Urinary bladder (tissue), 4 donors: Measurements from ENCODE around the gene TMEM168. TPM values are rescaled to one million over a fixed set of nuclear protein-coding genes. Genes with fewer than 3 reads are reported as not detected.
A peak's percentile ranks its signal among the peaks of the same experiment; 100 is the strongest.
"Not testable (repeated sequence)": the region's sequence is repeated elsewhere in the genome, so short reads cannot be mapped to it uniquely, and the experiment has no call there.

Experiments used
- DNase-seq: peaks from one replicate; pipeline ENCODE4 v3.0.0-alpha.2; 2015; ENCODE audit errors: extremely low spot score
- H3K27ac ChIP-seq: one replicate; pipeline ENCODE4 v1.5.1; 2013; ENCODE audit warnings: low read depth, mild to moderate bottlenecking, moderate library complexity
- H3K36me3 ChIP-seq: one replicate; pipeline ENCODE4 v1.6.1; 2013; ENCODE audit warnings: mild to moderate bottlenecking, moderate library complexity; ENCODE audit not compliant: insufficient read depth
- H3K4me1 ChIP-seq: one replicate; pipeline ENCODE4 v1.6.1; 2013; ENCODE audit warnings: mild to moderate bottlenecking, moderate library complexity; ENCODE audit not compliant: insufficient read depth
- H3K4me3 ChIP-seq: one replicate; pipeline ENCODE4 v1.5.1; 2013; ENCODE audit warnings: low read depth, low read length
- WGBS: extraction: QIAGEN DNeasy Blood & Tissue Kit; methylation state at CpG from one replicate; pipeline ENCODE4 v1.1.7; 2013; 5-methylcytosine and 5-hydroxymethylcytosine counted together
- polyA plus RNA-seq: library from polyadenylated mRNA; stranded (reverse); fragments of 200-250 nt; gene quantifications from one replicate; pipeline ENCODE4 v1.2.3, GENCODE V29; 2013
- total RNA-seq: library from RNA; depleted of rRNA; stranded (reverse); fragments of >200 nt; gene quantifications from one replicate; pipeline ENCODE4 v1.2.3, GENCODE V29; 2014
- donor health status: healthy with polysubstance abuse.
- donor health status: healthy.

TMEM168 gene, protein sequence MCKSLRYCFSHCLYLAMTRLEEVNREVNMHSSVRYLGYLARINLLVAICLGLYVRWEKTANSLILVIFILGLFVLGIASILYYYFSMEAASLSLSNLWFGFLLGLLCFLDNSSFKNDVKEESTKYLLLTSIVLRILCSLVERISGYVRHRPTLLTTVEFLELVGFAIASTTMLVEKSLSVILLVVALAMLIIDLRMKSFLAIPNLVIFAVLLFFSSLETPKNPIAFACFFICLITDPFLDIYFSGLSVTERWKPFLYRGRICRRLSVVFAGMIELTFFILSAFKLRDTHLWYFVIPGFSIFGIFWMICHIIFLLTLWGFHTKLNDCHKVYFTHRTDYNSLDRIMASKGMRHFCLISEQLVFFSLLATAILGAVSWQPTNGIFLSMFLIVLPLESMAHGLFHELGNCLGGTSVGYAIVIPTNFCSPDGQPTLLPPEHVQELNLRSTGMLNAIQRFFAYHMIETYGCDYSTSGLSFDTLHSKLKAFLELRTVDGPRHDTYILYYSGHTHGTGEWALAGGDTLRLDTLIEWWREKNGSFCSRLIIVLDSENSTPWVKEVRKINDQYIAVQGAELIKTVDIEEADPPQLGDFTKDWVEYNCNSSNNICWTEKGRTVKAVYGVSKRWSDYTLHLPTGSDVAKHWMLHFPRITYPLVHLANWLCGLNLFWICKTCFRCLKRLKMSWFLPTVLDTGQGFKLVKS
- total RNA-seq (84.2 TPM), polyA plus RNA-seq (16.4 TPM)

DNA sequence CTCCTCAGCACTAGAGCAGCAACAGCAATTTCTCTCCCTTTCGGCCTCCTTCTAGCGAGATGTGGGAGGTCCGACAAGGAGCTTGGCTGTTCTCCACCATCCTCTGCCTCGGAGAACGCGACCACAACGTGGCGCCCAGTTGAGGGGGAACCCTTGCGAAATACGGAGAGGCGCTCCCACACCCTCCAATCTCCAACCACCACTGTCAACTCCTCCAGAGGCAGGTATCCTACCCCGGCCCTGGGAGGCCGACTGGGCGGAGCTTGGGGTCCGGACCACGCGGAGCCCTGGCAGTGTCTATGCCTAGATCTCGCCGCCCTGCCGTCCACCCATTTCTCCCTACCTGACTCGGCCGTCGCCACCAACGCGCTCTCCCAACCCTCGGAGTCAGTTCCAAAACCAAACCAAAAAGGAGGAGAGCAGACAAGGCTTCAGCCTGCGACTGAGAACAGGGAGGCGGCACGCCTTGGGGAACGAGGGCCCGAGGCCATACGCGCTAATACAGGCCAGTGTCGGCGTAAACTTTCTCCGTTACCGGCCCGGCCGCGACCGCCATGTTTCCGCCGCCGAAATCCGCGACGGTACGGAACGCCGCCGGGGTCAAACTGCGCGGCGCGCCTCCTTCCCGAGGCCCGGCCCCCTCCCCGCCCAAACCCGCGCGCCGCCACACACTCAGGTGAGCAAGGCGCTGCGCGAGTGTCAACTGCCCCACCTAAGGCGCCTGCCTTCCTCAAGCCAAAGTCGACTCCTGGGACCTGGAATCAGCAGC is at the start of gene TMEM168:
Gene TMEM168, minus strand, starts transcription at position 577 of the 769 bp plus-strand sequence. CDS start 5,568 bp downstream, outside the sequence.
- peak within 1 kb of the TSS; percentile 90 for H3K27ac ChIP-seq
- no peaks in the 10 kb centered on the region for H3K4me1 ChIP-seq
- H3K4me3 ChIP-seq, result peak within 1 kb of the TSS; percentile 77
- DNase-seq, result peak; percentile 57
- no peaks in the 10 kb centered on the region for H3K36me3 ChIP-seq
- WGBS, result under 1% methylated on average over 67 of the region's 67 CpGs

DNA sequence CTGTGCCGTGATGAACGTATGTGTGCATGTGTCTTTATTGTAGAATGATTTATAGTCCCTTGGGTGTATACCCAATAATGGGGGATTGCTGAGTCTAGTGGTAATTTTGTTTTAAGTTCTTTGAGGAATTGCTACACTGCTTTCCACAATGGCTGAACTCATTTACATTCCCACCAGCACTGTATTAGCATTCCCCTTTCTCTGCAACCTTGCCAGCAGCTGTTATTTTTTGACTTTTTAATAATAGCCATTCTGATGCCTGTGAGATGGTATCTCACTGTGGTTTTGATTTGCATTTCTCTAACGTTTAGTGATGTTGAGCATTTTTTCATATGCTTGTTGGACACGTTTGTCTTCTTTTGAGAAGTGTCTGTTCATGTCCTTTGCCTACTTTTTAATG is 45.7 kb upstream of the TMEM168 start:
- WGBS, result 91% methylated on average over 4 of the region's 4 CpGs
- H3K36me3 ChIP-seq, DNase-seq, H3K27ac ChIP-seq, H3K4me1 ChIP-seq, H3K4me3 ChIP-seq: not testable (repeated sequence)

DNA sequence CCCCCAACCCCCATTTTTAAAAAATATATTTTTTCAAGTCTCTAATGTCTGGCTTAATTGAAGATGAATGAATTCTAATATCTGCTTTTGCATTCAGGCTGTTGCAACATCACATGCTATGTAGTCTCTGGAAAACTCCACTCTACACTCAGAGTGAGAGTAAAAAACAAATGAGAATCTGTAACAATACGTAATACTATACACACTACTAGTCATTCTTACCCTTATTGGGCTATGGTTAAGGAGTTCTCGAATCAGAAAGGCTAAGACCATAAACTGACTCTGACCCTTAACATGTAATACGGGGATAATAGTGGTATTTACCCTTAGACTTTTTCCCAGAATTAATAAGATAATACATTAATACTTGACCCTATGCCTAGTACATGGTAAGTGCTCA is 42.9 kb upstream of the TMEM168 start:
- Histone ChIP-seq H3K27ac (no peak overlapping the region), H3K36me3 (peaks cover 5% of the 10 kb centered on the region), H3K4me1 (no peaks in the 10 kb centered on the region), H3K4me3 (no peak overlapping the region)
- no peak for DNase-seq
- 93% methylated on average over 3 of the region's 3 CpGs for WGBS

DNA sequence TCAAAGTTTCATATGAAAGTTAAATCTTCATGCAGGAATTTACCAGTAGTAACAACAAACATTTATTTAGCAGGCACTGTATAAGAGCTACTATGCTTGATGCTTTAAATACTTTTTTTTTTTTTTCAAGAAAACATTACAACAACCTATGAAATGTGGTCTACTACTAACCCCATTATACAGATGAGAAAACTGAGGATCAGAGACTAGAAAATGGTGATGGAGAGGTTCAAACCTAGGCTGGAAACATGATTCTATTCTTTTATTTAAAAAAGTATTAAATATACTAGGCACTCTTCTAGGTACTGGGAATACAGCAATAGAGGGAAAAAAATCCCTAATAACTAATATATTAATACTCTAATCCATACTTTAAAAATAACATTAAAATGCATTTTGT is 40.6 kb upstream of the TMEM168 start:
- Histone ChIP-seq H3K27ac (no peak overlapping the region), H3K4me1 (no peaks in the 10 kb centered on the region), H3K4me3 (no peak overlapping the region), H3K36me3 (peaks cover 5% of the 10 kb centered on the region)
- no peak for DNase-seq

DNA sequence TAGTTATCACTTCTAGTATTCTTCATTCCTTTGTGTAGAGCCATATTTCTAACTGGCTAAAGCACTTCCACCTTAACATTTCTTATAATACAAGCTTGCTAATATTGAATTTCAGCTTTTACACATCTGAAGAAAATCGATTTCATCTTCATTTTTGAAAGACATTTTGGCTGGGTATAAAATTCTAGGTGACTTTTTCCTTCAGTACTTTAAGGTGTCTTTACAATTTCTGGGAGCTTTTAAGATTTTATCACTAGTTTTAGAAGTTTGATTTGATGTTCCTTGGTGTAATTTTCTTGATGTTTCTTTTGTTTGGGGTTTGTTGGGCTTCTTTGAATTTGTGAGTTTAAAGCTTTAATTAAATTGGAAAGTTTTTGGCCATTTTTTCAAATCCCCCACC is 38.5 kb upstream of the TMEM168 start:
- WGBS, result 99% methylated on average over 1 of the region's 1 CpG
- H3K4me1 ChIP-seq, result no peaks in the 10 kb centered on the region
- no peak overlapping the region for H3K4me3 ChIP-seq
- no peak overlapping the region for H3K27ac ChIP-seq
- DNase-seq, result no peak
- H3K36me3 ChIP-seq, result peaks cover 5% of the 10 kb centered on the region

DNA sequence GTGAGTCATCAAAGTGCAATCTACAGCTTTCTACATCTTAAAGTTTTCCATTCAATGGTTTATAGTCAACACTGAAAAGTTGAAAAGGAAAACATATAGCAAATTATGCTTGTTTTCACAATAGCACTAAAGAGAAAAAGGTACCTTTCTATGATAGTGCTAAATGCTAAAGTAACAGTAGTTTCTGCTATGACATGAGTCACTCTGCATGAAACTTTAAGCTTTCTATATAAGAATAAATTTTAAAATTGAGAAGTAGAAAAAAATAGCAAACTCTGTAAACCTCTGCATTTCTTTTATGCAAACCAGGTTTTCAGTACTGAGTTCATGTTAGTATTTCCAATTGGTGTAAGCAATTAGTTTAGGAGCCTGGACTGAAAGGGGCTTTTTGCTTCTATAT is 31.2 kb upstream of the TMEM168 start:
- no peak for DNase-seq
- H3K4me3 ChIP-seq, result no peak overlapping the region
- H3K4me1 ChIP-seq, result no peaks in the 10 kb centered on the region
- H3K27ac ChIP-seq, result no peak overlapping the region
- H3K36me3 ChIP-seq, result no peaks in the 10 kb centered on the region

DNA sequence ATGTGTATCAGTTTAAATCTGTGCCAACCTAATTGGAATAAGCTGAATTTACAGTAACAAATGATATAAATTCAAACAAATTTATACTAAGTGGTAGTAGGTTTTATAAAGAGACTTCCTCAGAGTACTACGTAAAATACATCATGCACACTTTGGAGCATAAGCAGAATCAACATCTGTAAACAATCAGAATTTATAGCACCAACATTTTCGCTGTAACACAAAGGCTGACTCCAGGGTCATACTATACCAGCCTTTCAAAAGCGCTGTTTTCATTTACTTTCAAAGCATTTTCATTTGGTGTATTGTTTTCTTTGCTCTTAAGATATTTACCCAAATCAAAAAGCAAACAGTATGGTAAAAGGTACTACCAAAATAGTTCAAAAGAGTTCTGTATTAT is 29.3 kb upstream of the TMEM168 start:
- WGBS, result 78% methylated on average over 3 of the region's 3 CpGs
- no peaks in the 10 kb centered on the region for H3K36me3 ChIP-seq
- no peak overlapping the region for H3K27ac ChIP-seq
- H3K4me1 ChIP-seq, result no peaks in the 10 kb centered on the region
- no peak overlapping the region for H3K4me3 ChIP-seq
- DNase-seq, result no peak

DNA sequence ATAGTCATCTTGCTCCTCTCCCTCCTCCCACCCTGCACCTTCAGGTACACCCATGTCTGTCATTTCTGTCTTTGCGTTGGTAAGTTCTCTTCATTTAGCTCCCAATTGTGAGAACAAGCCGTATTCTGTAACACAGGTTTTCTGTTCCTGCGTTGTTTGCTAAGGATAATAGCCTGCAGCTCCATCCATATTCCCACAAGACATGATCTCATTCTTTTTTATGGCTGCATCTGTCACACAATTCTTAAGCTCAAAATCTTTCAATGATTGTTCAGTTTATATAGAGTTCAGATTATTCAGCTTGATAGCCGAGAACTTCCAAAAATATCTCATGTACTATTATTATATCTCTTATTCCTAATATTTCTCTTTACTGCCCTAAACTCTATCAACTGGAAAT is 16.0 kb upstream of the TMEM168 start:
- WGBS, result 68% methylated on average over 4 of the region's 4 CpGs
- H3K27ac ChIP-seq, result no peak overlapping the region
- no peak overlapping the region for H3K4me3 ChIP-seq
- DNase-seq, result no peak
- H3K4me1 ChIP-seq, result no peaks in the 10 kb centered on the region
- no peaks in the 10 kb centered on the region for H3K36me3 ChIP-seq

DNA sequence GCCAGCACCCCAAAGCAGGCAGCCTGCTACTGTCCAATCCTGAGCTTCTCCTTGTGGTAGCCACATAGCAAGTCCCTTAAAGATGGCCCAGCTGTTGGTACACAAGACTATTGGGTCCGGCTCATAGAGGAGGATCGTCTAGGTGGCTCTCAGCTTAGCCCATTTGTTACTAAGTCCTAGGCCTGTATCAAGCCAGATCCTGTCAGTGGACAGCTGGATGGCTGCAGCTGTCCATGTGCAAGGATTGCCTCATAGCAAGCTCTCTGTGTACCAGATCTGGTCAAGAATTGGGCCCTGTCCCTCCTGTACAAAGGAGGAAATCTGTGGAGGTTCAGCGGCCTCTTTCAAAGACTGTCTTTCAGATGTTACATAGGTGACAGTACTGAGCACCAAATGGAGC is 12.2 kb upstream of the TMEM168 start:
- DNase-seq, result no peak
- Histone ChIP-seq H3K27ac (no peak overlapping the region), H3K4me1 (no peaks in the 10 kb centered on the region), H3K4me3 (no peak overlapping the region), H3K36me3 (no peaks in the 10 kb centered on the region)
- 93% methylated on average over 3 of the region's 3 CpGs for WGBS

DNA sequence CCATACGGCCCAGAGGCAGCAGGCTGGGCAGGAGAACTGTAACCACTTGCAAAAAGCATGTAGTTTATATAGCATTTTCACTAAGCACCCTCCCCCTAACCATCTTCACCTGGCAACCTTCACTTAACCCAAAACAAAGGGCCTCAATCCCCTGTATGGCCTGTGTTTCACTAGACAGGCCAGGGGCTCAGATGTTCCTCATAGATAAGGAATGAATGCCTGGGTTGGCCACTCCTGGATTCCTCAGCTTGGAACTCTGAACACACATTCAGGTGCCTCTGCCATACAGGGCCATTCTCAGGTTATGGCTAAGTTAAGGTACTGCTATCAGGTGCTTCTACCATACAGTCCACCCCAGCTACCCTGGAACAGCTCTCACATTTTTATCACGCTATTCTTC is 10.3 kb upstream of the TMEM168 start:
- WGBS, result 88% methylated on average over 2 of the region's 2 CpGs
- Histone ChIP-seq H3K4me1 (no peaks in the 10 kb centered on the region), H3K27ac (no peak overlapping the region), H3K36me3 (no peaks in the 10 kb centered on the region), H3K4me3 (no peak overlapping the region)
- no peak for DNase-seq

DNA sequence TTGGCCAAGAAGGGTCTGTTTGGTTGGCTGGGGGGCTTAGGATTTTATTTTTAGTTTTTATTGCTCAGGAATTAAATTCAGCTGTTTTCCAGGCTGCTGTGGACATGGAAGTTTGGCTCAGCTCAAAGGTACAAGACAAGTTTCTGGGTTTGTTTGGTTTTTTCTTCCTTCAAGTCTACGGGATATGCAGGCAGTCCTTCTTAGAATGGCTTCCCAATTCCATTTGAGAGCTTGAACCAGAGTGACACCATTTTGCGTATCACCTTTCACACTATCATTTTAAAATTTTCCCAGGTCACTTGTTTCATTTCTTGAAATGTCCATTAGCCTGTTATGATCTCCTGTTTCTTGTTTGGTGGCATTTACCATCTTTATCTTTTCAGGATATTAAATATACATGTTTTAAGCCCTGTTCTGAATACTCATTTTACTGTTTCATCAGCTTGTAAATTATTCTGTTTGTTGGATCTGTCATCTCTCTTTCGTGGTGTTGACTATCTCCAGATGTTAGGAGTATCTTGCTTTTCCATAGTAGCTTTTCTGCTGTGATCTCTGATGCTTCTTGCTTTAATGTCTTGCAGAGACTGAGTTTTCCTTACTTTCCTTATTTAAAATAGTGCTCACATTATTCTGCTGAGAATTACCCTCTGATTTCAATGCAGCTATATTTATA is 9.4 kb upstream of the TMEM168 start:
- H3K4me3 ChIP-seq, result no peak overlapping the region
- H3K27ac ChIP-seq, result no peak overlapping the region
- no peaks in the 10 kb centered on the region for H3K36me3 ChIP-seq
- H3K4me1 ChIP-seq, result no peaks in the 10 kb centered on the region
- peak; percentile 41 for DNase-seq
- WGBS, result 27% methylated on average over 3 of the region's 3 CpGs

DNA sequence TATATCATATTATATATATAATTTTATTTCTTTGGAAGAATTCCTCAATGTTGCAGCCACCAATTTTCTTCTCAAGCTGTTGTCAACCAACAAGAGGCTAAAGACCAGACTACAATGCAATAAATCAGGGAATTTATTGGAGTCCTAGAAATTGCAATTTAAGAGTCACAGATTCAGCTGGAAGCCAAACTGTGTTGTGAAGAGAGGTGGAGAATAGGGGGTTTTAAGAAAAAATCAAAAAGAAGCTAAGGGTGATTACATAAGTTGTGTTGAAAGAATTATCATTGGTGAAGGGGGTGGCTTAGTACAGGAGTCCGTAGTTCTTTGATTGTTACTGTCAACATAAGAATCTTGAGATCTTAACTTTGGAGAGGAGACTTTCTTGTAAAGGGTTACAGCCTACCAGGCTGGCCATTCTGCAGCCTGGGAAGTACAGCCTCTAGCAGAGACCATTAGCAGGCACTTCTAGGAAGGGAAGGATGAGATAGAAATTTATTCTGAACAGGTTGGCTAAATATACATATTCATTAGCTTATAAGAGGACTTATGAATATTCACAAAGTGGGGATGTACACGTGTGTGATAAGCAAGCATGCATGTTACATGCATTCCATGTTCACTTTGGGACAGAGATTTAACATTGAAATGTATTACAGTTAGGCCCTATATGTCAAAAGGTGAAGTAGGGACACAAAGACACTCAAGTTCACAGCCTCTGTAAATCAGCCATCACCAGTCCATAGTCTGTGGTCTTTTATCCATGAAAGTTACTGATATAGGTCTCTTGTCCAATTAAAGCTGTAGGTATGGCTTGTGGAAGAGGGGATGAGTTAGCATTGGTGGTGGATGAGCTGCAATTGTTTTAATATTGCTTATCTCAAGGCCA is 8.3 kb upstream of the TMEM168 start:
- no peaks in the 10 kb centered on the region for H3K36me3 ChIP-seq
- H3K27ac ChIP-seq, result no peak overlapping the region
- DNase-seq, result no peak
- no peak overlapping the region for H3K4me3 ChIP-seq
- H3K4me1 ChIP-seq, result no peaks in the 10 kb centered on the region
- 74% methylated on average over 2 of the region's 2 CpGs for WGBS

DNA sequence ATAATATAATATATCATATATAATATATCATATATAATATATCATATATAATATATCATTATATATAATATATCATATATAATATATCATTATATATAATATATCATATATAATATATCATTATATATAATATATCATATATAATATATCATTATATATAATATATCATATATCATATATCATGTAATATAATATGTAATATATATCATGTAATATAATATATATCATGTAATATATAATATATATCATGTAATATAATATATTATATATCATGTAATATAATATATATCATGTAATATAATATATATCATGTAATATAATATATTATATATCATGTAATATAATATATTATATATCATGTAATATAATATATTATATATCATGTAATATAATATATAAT is 6.4 kb upstream of the TMEM168 start:
- not testable (repeated sequence) for DNase-seq, H3K4me3 ChIP-seq, H3K27ac ChIP-seq

More for the DNA sequence above, 6.4 kb upstream of the TMEM168 start:
- not testable (repeated sequence) for H3K4me1 ChIP-seq, H3K36me3 ChIP-seq
